Measurements from ENCODE around the gene MPV17L2. TPM values are rescaled to one million over a fixed set of nuclear protein-coding genes. Genes with fewer than 3 reads are reported as not detected.

MPV17L2 gene
- total RNA-seq, 6 experiments from 2014 or later, result 9.7 to 14.9 (median 13.1) TPM

DNA sequence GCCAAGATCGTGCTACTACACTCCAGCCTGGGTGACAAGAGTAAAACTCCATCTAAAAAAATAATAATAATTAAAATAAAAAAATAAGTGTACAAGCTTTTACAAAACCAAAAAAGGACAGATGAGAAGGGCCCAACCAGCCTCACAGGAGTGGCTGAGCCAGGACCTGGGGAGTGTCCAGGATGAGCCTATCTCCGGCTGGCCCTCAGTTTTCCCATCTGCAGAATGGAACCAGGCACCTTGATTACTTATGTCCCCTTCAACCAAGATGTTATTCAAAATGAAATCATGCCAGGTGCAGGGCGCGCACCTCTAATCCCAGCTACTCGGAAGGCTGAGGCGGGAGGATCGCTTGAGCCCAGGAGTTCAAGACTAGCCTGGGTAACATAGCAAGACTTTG is 28.9 kb upstream of the MPV17L2 start:
- TF ChIP-seq, protein P1, sequence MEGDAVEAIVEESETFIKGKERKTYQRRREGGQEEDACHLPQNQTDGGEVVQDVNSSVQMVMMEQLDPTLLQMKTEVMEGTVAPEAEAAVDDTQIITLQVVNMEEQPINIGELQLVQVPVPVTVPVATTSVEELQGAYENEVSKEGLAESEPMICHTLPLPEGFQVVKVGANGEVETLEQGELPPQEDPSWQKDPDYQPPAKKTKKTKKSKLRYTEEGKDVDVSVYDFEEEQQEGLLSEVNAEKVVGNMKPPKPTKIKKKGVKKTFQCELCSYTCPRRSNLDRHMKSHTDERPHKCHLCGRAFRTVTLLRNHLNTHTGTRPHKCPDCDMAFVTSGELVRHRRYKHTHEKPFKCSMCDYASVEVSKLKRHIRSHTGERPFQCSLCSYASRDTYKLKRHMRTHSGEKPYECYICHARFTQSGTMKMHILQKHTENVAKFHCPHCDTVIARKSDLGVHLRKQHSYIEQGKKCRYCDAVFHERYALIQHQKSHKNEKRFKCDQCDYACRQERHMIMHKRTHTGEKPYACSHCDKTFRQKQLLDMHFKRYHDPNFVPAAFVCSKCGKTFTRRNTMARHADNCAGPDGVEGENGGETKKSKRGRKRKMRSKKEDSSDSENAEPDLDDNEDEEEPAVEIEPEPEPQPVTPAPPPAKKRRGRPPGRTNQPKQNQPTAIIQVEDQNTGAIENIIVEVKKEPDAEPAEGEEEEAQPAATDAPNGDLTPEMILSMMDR (IDR thresholded peaks at IDR 0.05), result no peak
- H3K9me3 Mint-ChIP-seq, result no peaks in the 10 kb centered on the region
- H3K27ac Mint-ChIP-seq, result no peak overlapping the region
- H3K36me3 Mint-ChIP-seq (ENCODE audit: low read depth), result peaks cover 21% of the 10 kb centered on the region
- H3K4me3 Mint-ChIP-seq, result no peak overlapping the region
- H3K4me1 Mint-ChIP-seq (ENCODE audit: low read depth), result peaks cover 6% of the 10 kb centered on the region; the same call in 1 of the 2 replicates
- no peak for DNase-seq
- no peaks in the 10 kb centered on the region for H3K27me3 Mint-ChIP-seq (ENCODE audit: insufficient read depth)

DNA sequence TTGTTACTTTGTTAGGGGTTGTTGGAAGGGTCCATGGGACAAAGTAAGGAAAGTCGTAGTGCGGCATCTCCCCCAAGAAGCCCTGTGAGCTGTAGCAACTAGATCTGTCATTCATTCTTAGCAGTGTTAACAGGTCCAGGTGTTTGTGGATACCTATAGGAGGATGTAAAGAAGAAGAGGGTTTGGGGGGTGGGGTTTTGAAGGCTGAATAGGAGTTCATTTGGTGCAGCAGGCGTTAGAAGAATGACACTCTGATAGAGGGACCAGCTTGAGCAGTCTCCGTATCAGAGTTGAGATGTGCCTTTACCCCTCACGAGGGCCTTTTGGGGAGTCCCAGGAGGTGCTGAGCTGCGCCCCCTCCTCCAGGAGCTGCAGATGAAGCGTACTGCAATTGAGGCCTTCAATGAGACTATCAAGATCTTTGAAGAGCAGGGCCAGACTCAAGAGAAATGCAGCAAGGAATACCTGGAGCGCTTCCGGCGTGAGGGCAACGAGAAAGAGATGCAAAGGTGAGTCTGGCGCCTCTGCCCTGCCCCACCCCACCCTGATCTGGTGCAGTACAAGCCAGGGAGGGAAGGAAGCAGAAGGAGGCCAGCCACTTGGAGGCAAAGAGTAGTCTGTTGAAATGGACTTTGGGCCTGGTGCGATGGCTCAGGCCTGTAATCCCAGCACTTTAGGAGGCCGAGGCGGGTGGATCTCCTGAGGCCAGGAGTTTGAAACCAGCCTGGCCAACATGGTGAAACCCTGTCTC is 27.0 kb upstream of the MPV17L2 start:
- no peak for DNase-seq
- Mint-ChIP-seq H3K4me3 (no peak overlapping the region), H3K4me1 (ENCODE audit: low read depth) (no peaks in the 10 kb centered on the region), H3K36me3 (ENCODE audit: low read depth) (peaks cover 21% of the 10 kb centered on the region), H3K9me3 (no peaks in the 10 kb centered on the region), H3K27ac (no peak overlapping the region; the same call in 1 of the 2 replicates), H3K27me3 (ENCODE audit: insufficient read depth) (peaks cover 2% of the 10 kb centered on the region; the same call in 1 of the 2 replicates)
- TF ChIP-seq, protein P1 (IDR thresholded peaks at IDR 0.05), result no peak

DNA sequence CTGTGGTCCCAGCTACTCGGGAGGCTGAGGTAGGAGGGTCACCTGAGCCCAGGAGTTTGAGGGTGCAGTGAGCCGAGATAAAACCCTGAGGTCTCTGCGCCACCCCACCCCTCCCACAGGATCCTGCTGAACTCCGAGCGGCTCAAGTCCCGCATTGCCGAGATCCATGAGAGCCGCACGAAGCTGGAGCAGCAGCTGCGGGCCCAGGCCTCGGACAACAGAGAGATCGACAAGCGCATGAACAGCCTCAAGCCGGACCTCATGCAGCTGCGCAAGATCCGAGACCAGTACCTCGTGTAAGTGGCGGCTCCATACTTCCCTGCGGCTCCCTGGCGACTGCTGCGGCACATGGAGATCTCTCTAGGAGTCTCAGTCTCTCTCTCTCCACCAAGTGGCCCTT is 26.0 kb upstream of the MPV17L2 start:
- Mint-ChIP-seq H3K36me3 (ENCODE audit: low read depth) (peaks cover 21% of the 10 kb centered on the region), H3K27ac (no peak overlapping the region), H3K27me3 (ENCODE audit: insufficient read depth) (peaks cover 2% of the 10 kb centered on the region; the same call in 1 of the 2 replicates), H3K4me1 (ENCODE audit: low read depth) (no peaks in the 10 kb centered on the region), H3K4me3 (no peak overlapping the region), H3K9me3 (no peaks in the 10 kb centered on the region)
- TF ChIP-seq, protein P1 (IDR thresholded peaks at IDR 0.05), result no peak
- DNase-seq, result no peak

DNA sequence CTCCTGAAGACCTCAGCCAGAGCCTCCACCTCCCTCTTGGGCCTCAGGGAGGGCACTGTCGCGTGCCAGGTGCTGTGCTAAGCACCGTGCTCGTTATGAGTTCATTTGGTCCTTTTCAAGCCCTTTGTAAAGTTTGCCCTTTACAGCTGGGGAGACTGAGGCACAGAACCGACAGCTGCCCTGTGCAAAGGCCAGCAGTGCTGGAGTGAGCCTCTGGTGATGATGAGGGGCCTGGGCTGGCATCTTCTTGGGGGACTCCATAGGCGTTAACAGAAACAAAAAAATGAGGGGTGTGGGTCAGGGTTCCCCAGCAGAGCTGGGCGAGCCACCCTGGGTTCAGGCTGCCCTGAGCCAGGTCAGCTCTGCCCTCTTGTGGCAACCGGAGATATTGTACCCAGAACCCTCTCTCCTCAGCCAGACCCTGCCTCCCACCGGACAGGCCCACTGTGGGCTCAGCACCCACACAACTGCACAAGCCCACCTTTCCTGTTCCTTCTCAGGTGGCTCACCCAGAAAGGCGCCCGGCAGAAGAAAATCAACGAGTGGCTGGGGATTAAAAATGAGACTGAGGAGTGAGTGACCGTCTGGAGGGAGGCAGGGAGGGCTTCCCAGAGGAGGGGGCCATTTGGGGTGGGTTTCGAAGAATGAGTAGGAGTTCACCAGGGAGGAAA is 24.9 kb upstream of the MPV17L2 start:
- H3K4me3 Mint-ChIP-seq, result no peak overlapping the region
- no peak overlapping the region for H3K27ac Mint-ChIP-seq
- H3K36me3 Mint-ChIP-seq (ENCODE audit: low read depth), result peaks cover 20% of the 10 kb centered on the region
- TF ChIP-seq, protein P1 (IDR thresholded peaks at IDR 0.05), result peak; percentile 87
- H3K27me3 Mint-ChIP-seq (ENCODE audit: insufficient read depth), result peaks cover 2% of the 10 kb centered on the region; the same call in 1 of the 2 replicates
- no peaks in the 10 kb centered on the region for H3K9me3 Mint-ChIP-seq
- H3K4me1 Mint-ChIP-seq (ENCODE audit: low read depth), result no peaks in the 10 kb centered on the region
- DNase-seq, result peak; percentile 24

DNA sequence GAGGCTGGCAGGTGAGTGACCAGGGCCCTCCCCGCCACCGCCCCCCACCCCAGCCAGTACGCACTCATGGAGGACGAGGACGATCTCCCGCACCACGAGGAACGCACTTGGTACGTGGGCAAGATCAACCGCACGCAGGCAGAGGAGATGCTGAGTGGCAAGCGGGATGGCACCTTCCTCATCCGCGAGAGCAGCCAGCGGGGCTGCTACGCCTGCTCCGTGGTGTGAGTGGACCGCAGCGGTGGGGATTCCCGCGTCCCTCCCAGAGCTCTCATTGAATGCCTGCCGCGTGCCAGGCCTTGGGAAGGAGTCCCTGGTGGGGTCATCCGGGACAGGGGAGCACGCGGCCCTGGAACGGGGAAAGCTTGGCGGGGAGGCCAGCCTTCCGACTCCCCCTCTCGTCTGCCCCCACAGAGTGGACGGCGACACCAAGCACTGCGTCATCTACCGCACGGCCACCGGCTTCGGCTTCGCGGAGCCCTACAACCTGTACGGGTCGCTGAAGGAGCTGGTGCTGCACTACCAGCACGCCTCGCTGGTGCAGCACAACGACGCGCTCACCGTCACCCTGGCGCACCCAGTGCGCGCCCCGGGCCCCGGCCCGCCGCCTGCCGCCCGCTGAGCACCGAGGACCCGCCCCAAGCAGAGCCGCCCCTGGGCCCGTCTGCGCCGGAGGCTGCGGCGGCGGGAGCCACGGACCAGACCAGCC is 24.2 kb upstream of the MPV17L2 start:
- DNase-seq, result no peak
- Mint-ChIP-seq H3K36me3 (ENCODE audit: low read depth) (peaks cover 15% of the 10 kb centered on the region), H3K4me1 (ENCODE audit: low read depth) (no peaks in the 10 kb centered on the region), H3K27me3 (ENCODE audit: insufficient read depth) (peaks cover 2% of the 10 kb centered on the region; the same call in 1 of the 2 replicates), H3K4me3 (no peak overlapping the region), H3K9me3 (no peaks in the 10 kb centered on the region), H3K27ac (no peak overlapping the region)
- TF ChIP-seq, protein P1 (IDR thresholded peaks at IDR 0.05), result no peak

Data from HFFc6 (cell line).